GM18858 (cell line): ENCODE measurements around the gene DZANK1.
"Not testable (repeated sequence)": the region's sequence is repeated elsewhere in the genome, so short reads cannot be mapped to it uniquely, and the experiment has no call there.

Experiments used
- ATAC-seq: cut with Tn5 transposase; IDR thresholded peaks from one replicate; pipeline ENCODE4 v1.9.1; 2021; ENCODE audit not compliant: unreplicated experiment

Gene DZANK1

GRCh38 chr20:18440403-18440802, 26.4 kb downstream of the DZANK1 start:
- ATAC-seq: no peak

- no peak for ATAC-seq
Observed at GRCh38 chr20:18436847-18437246, 30.0 kb downstream of the DZANK1 start.

GRCh38 chr20:18431206-18431605, 35.6 kb downstream of the DZANK1 start:
- no peak for ATAC-seq

GRCh38 chr20:18430172-18430826, 36.5 kb downstream of the DZANK1 start:
- no peak for ATAC-seq

GRCh38 chr20:18428490-18429173, 38.2 kb downstream of the DZANK1 start:
- ATAC-seq: no peak

GRCh38 chr20:18427214-18427613, 39.6 kb downstream of the DZANK1 start:
- ATAC-seq: no peak

GRCh38 chr20:18421608-18422007, 45.2 kb downstream of the DZANK1 start:
- ATAC-seq: no peak

- no peak for ATAC-seq
Observed at GRCh38 chr20:18416486-18416885, 50.3 kb downstream of the DZANK1 start.

GRCh38 chr20:18414140-18414539, 52.7 kb downstream of the DZANK1 start:
- ATAC-seq: no peak

- ATAC-seq: no peak
Observed at GRCh38 chr20:18412221-18412901, 54.5 kb downstream of the DZANK1 start.

- no peak for ATAC-seq
Observed at GRCh38 chr20:18405826-18406225, 61.0 kb downstream of the DZANK1 start.

GRCh38 chr20:18404172-18404571, 62.7 kb downstream of the DZANK1 start:
- no peak for ATAC-seq

GRCh38 chr20:18403269-18403668, 63.6 kb downstream of the DZANK1 start:
- no peak for ATAC-seq

GRCh38 chr20:18401305-18401704, 65.5 kb downstream of the DZANK1 start:
- ATAC-seq: no peak

- ATAC-seq: no peak
Observed at GRCh38 chr20:18400460-18400859, 66.4 kb downstream of the DZANK1 start.

- not testable (repeated sequence) for ATAC-seq
Observed at GRCh38 chr20:18398713-18399112, 68.1 kb downstream of the DZANK1 start.

GRCh38 chr20:18397030-18397429, 69.8 kb downstream of the DZANK1 start:
- ATAC-seq: no peak

GRCh38 chr20:18395544-18395943, 71.3 kb downstream of the DZANK1 start:
- no peak for ATAC-seq

GRCh38 chr20:18394363-18394762, 72.5 kb downstream of the DZANK1 start:
- no peak for ATAC-seq

GRCh38 chr20:18391686-18392085, 75.1 kb downstream of the DZANK1 start:
- no peak for ATAC-seq

GRCh38 chr20:18390201-18390600, 76.6 kb downstream of the DZANK1 start:
- ATAC-seq: no peak

GRCh38 chr20:18388860-18389259, 78.0 kb downstream of the DZANK1 start:
- no peak for ATAC-seq
